HG02642 (cell line): ENCODE measurements around the gene ATF7.
A peak's percentile ranks its signal among the peaks of the same experiment; 100 is the strongest.
"Not testable (repeated sequence)": the region's sequence is repeated elsewhere in the genome, so short reads cannot be mapped to it uniquely, and the experiment has no call there.

Source experiments
- ATAC-seq: cut with Tn5 transposase; IDR thresholded peaks from one replicate; pipeline ENCODE4 v1.9.1; 2021; ENCODE audit warnings: mild to moderate bottlenecking; ENCODE audit not compliant: unreplicated experiment, poor library complexity

ATF7 gene

GRCh38 chr12:53572134-53572758 lies 53.9 kb downstream of the ATF7 start:
- no peak for ATAC-seq

- no peak for ATAC-seq
Measured at GRCh38 chr12:53571295-53571694, 54.9 kb downstream of the ATF7 start.

GRCh38 chr12:53568809-53569557 lies 57.2 kb downstream of the ATF7 start:
- no peak for ATAC-seq

- ATAC-seq: no peak
Measured at GRCh38 chr12:53567961-53568808, 58.0 kb downstream of the ATF7 start.

GRCh38 chr12:53565376-53565775 lies 60.8 kb downstream of the ATF7 start:
- not testable (repeated sequence) for ATAC-seq

- no peak for ATAC-seq
Measured at GRCh38 chr12:53564941-53565340, 61.2 kb downstream of the ATF7 start.

GRCh38 chr12:53564278-53564677 lies 61.9 kb downstream of the ATF7 start:
- no peak for ATAC-seq

GRCh38 chr12:53563452-53564028 lies 62.6 kb downstream of the ATF7 start:
- no peak for ATAC-seq

GRCh38 chr12:53561590-53561953 lies 64.6 kb downstream of the ATF7 start:
- no peak for ATAC-seq

GRCh38 chr12:53560912-53561589 lies 65.1 kb downstream of the ATF7 start:
- no peak for ATAC-seq

GRCh38 chr12:53560351-53560750 lies 65.8 kb downstream of the ATF7 start:
- no peak for ATAC-seq

GRCh38 chr12:53558631-53559030 lies 67.6 kb downstream of the ATF7 start:
- ATAC-seq: no peak

- ATAC-seq: no peak
Measured at GRCh38 chr12:53552361-53553327, 73.5 kb downstream of the ATF7 start.

- no peak for ATAC-seq
Measured at GRCh38 chr12:53551889-53552291, 74.3 kb downstream of the ATF7 start.

GRCh38 chr12:53550595-53550994 lies 75.6 kb downstream of the ATF7 start:
- ATAC-seq: no peak

GRCh38 chr12:53550131-53550530 lies 76.1 kb downstream of the ATF7 start:
- ATAC-seq: not testable (repeated sequence)

- ATAC-seq: not testable (repeated sequence)
Measured at GRCh38 chr12:53548354-53548753, 77.8 kb downstream of the ATF7 start.

- peak; percentile 74 for ATAC-seq
Measured at GRCh38 chr12:53543539-53543938, 82.6 kb downstream of the ATF7 start.

- no peak for ATAC-seq
Measured at GRCh38 chr12:53539526-53539925, 86.7 kb downstream of the ATF7 start.
